Heart left ventricle (tissue), 16 donors: ENCODE data around the gene SNRNP70. TPM values are rescaled to one million over a fixed set of nuclear protein-coding genes. Genes with fewer than 3 reads are reported as not detected.

Source experiments
- ATAC-seq, 4 donors: fragments of 200-7000 bp; cut with Tn5 transposase; one replicate each; pipeline ENCODE4 v1.9.1; 2020 to 2022; ENCODE audit warnings: moderate library complexity in 4 of 4, mild to moderate bottlenecking in 3 of 4, moderate number of reproducible peaks in 1 of 4
- DNase-seq, 5 donors: peaks; one replicate each; pipeline ENCODE4 v3.0.0-alpha.2; 2020
- H3K27ac ChIP-seq, 12 donors: fragments of 200-600 bp; sonication (generic) in 4 of 12; one replicate each; pipeline versions ENCODE4 v1.5.0 to v1.8.0; 2016 to 2022; ENCODE audit warnings: mild to moderate bottlenecking in 2 of 12
- H3K27me3 ChIP-seq, 9 donors: fragments of 200-600 bp; sonication (generic) in 2 of 9; one replicate each; pipeline versions ENCODE4 v1.5.1 to v1.8.0; 2016 to 2022; ENCODE audit warnings: mild to moderate bottlenecking in 3 of 9
- H3K36me3 ChIP-seq, 9 donors: fragments of 200-600 bp; sonication (generic) in 2 of 9; one replicate each; pipeline versions ENCODE4 v1.5.0 to v1.8.0; 2018 to 2022; ENCODE audit warnings: mild to moderate bottlenecking in 2 of 9
- H3K4me1 ChIP-seq, 12 donors: fragments of 200-600 bp; sonication (generic) in 4 of 12; one replicate each; pipeline versions ENCODE4 v1.5.0 to v1.8.0; 2016 to 2022; ENCODE audit warnings: mild to moderate bottlenecking in 3 of 12
- H3K4me3 ChIP-seq, 12 donors: fragments of 200-600 bp; sonication (generic) in 4 of 12; one replicate each; pipeline versions ENCODE4 v1.5.0 to v1.8.0; 2017 to 2022; ENCODE audit warnings: mild to moderate bottlenecking in 9 of 12, moderate library complexity in 4 of 12
- H3K9me3 ChIP-seq, 12 donors: fragments of 200-600 bp; sonication (generic) in 4 of 12; one replicate each; pipeline versions ENCODE4 v1.5.0 to v1.8.0; 2016 to 2022; ENCODE audit warnings: mild to moderate bottlenecking in 1 of 12
- CTCF ChIP-seq, 12 donors: fragments of 200-600 bp; sonication (generic) in 4 of 12; IDR thresholded peaks; one replicate each; pipeline versions ENCODE4 v1.5.0 to v1.8.0; 2018 to 2022; ENCODE audit warnings: antibody characterized with exemption in 12 of 12, mild to moderate bottlenecking in 5 of 12
- POLR2A ChIP-seq, 2 donors: fragments of 450-650 bp; IDR thresholded peaks; one replicate each; pipeline ENCODE4 v1.6.1; 2017; ENCODE audit warnings: antibody characterized with exemption in 2 of 2, mild to moderate bottlenecking in 2 of 2, moderate library complexity in 2 of 2
- WGBS, 4 donors: extraction: QIAGEN DNeasy Blood & Tissue Kit in 2 of 4; methylation state at CpG; one replicate each; pipeline versions ENCODE4 v1.1.5 to v1.1.7; 2013 to 2018; 5-methylcytosine and 5-hydroxymethylcytosine counted together
- intact Hi-C, 10 donors: fragments of 100-400 bp; cut with DNase I; formaldehyde crosslinking; loops; one replicate each; pipeline versions ENCODE4 v1.11.1 to v1.14.2; 2022
- polyA plus RNA-seq, 2 donors: library from polyadenylated mRNA; stranded (reverse); fragments of 200-250 nt; gene quantifications; one replicate each; pipeline ENCODE4 v1.2.3, GENCODE V29; 2013
- total RNA-seq, 9 donors: library from RNA; depleted of rRNA in 2 of 9; stranded (reverse); fragments of >200 nt in 2 of 9; fragmentation: NEBNext Ultra II Directional in 3 of 9; extraction: Animal tissue kit (Norgen Biotek cat#: 25700) in 3 of 9; gene quantifications; one replicate each; pipeline versions ENCODE4 v1.1.0 to v1.2.4, GENCODE V29; 2016 to 2023
- donor health status: ischemic (EF 13 %, LVEDD 7.1; RV severe dilation, severe dysfunction).
- donor health status: healthy with polysubstance abuse.
- donor health status: DM: no; HTN: yes; CAD: no.
- donor health status: DM: no; HTN: no; CAD: no.
- donor health status: ischemic (EF 25% LVEDD 6.9; RV normal size, moderate dysfunction).
- donor health status: ischemic (EF 25% LVEDD 5.7; RV mildly dilated, moderate dysfunction).
- donor health status: healthy.
- donor health status: DM: yes; HTN: yes; CAD: no.
- donor health status: ischemic (EF 35%, LVEDD 5.7; RV mildly dilated, moderate dysfunction).
- donor health status: nonischemic (EF 11% LVEDD 7.7; RV severe dilation, severe dysfunction).
- donor health status: DM: yes; HTN: yes; CAD: no.
- donor health status: PGD.
- donor health status: ischemic (EF 29% LVEDD 5.4; RV normal size, mild dysfunction).
- donor health status: nonischemic (EF 23%, LVEDD 6.1; RV moderate dilation, normal function).

The SNRNP70 gene
- total and polyA plus RNA-seq, 11 donors = 61.6 to 163 (median 96.6) TPM

- H3K36me3 ChIP-seq = no peaks in the 10 kb centered on the region
Observed at GRCh38 chr19:49127674-49128544, 42.7 kb downstream of the SNRNP70 start.

GRCh38 chr19:49128545-49129237 lies 43.4 kb downstream of the SNRNP70 start:
- Histone ChIP-seq H3K36me3 (no peaks in the 10 kb centered on the region), H3K9me3 (no peaks in the 10 kb centered on the region), H3K27me3 (no peaks in the 10 kb centered on the region), H3K4me1 (peaks cover 0 to 22% (median 14%) of the 10 kb centered on the region in 12 donors), H3K4me3 (peak overlapping the region in 9 of 12 donors; percentile 15 to 44 (median 29)), H3K27ac (peak overlapping the region in 6 of 12 donors; percentile 14 to 70 (median 42))
- DNase-seq (no peak), ATAC-seq (no peak)
- WGBS, 4 donors = 43 to 69% (median 66%) methylated on average over 15 of the region's 15 CpGs
- intact Hi-C loops = no loop called here
- TF ChIP-seq POLR2A (IDR thresholded peaks at IDR 0.05) (no peak), CTCF (IDR thresholded peaks at IDR 0.05) (no peak)

More at GRCh38 chr19:49127674-49128544, 42.7 kb downstream of the SNRNP70 start:
- intact Hi-C loops = no loop called here
- TF ChIP-seq CTCF (IDR thresholded peaks at IDR 0.05) = peak in 6 of 12 donors; percentile 6 to 42 (median 26)
- TF ChIP-seq POLR2A (IDR thresholded peaks at IDR 0.05) = peak in 1 of 2 donors; percentile 22
- DNase-seq (peak; percentile 97), ATAC-seq (peak; percentile 97 to 99 (median 98))
- H3K4me3 ChIP-seq = peak overlapping the region in 9 of 12 donors; percentile 24 to 44 (median 35)
- H3K9me3 ChIP-seq = no peaks in the 10 kb centered on the region
- 4 to 6% (median 4%) methylated on average over 18 to 63 of the region's 63 CpGs for WGBS, 4 donors
- peak overlapping the region in 9 of 12 donors; percentile 14 to 82 (median 55) for H3K27ac ChIP-seq
- no peaks in the 10 kb centered on the region for H3K27me3 ChIP-seq
- H3K4me1 ChIP-seq = peaks cover 0 to 15% (median 11%) of the 10 kb centered on the region in 12 donors

- WGBS, 4 donors = 40 to 66% (median 62%) methylated on average over 16 of the region's 16 CpGs
- Histone ChIP-seq H3K27me3 (no peaks in the 10 kb centered on the region), H3K36me3 (no peaks in the 10 kb centered on the region), H3K4me3 (no peak overlapping the region), H3K9me3 (no peaks in the 10 kb centered on the region), H3K27ac (no peak overlapping the region), H3K4me1 (peaks cover 0 to 27% (median 19%) of the 10 kb centered on the region in 12 donors)
- intact Hi-C loops = no loop called here
- DNase-seq (no peak), ATAC-seq (no peak)
- no peak for TF ChIP-seq CTCF (IDR thresholded peaks at IDR 0.05)
- no peak for TF ChIP-seq POLR2A (IDR thresholded peaks at IDR 0.05)
Observed at GRCh38 chr19:49129238-49129583, 44.0 kb downstream of the SNRNP70 start.

- H3K4me1 ChIP-seq = peaks cover 0 to 31% (median 21%) of the 10 kb centered on the region in 12 donors
- DNase-seq = no peak
- 94 to 95% (median 94%) methylated on average over 18 to 24 of the region's 24 CpGs for WGBS, 4 donors
Observed at GRCh38 chr19:49130325-49130724, 45.1 kb downstream of the SNRNP70 start.

More at GRCh38 chr19:49130325-49130724, 45.1 kb downstream of the SNRNP70 start:
- no peak for TF ChIP-seq POLR2A (IDR thresholded peaks at IDR 0.05)
- TF ChIP-seq CTCF (IDR thresholded peaks at IDR 0.05) = no peak
- no peaks in the 10 kb centered on the region for H3K27me3 ChIP-seq
- H3K4me3 ChIP-seq = no peak overlapping the region
- H3K27ac ChIP-seq = no peak overlapping the region
- intact Hi-C loops = no loop called here
- H3K9me3 ChIP-seq = no peaks in the 10 kb centered on the region
- no peaks in the 10 kb centered on the region for H3K36me3 ChIP-seq
- ATAC-seq = no peak
